GM23248 (cell line): Measurements from ENCODE around the gene POU4F3. TPM values are rescaled to one million over a fixed set of nuclear protein-coding genes. Genes with fewer than 3 reads are reported as not detected.

ENCODE experiments used
- DNase-seq: peaks from one replicate; pipeline ENCODE4 v3.0.0-alpha.2; 2015
- H2AFZ ChIP-seq: fragments of 200-600 bp; sonication (generic); 2 replicates; pipeline ENCODE4 v1.6.1; 2016; ENCODE audit warnings: antibody characterized with exemption
- H3F3A ChIP-seq: fragments of 200-600 bp; sonication (generic); 2 replicates; pipeline ENCODE4 v1.6.1; 2016; ENCODE audit warnings: mild to moderate bottlenecking, antibody characterized with exemption, mixed run types; ENCODE audit not compliant: insufficient read depth
- H3K27ac ChIP-seq: fragments of 200-600 bp; sonication (generic); 2 replicates; pipeline ENCODE4 v1.5.1; 2016; ENCODE audit warnings: mild to moderate bottlenecking
- H3K27me3 ChIP-seq: fragments of 200-600 bp; sonication (generic); replicated peaks from 2 replicates; pipeline ENCODE4 v1.6.1; 2016; ENCODE audit warnings: mild to moderate bottlenecking; ENCODE audit not compliant: insufficient read depth
- H3K36me3 ChIP-seq: fragments of 200-600 bp; sonication (generic); 2 replicates; pipeline ENCODE4 v1.6.1; 2016; ENCODE audit warnings: low read depth, mild to moderate bottlenecking
- H3K4me1 ChIP-seq: fragments of 200-600 bp; sonication (generic); 2 replicates; pipeline ENCODE4 v1.6.1; 2016; ENCODE audit warnings: mild to moderate bottlenecking; ENCODE audit not compliant: insufficient read depth
- H3K4me2 ChIP-seq: fragments of 200-600 bp; sonication (generic); one replicate; pipeline ENCODE4 v1.6.1; 2016; ENCODE audit warnings: mild to moderate bottlenecking; ENCODE audit not compliant: unreplicated experiment
- H3K4me3 ChIP-seq: fragments of 200-600 bp; sonication (generic); 2 replicates; pipeline ENCODE4 v1.5.1; 2016; ENCODE audit warnings: mild to moderate bottlenecking
- H3K79me2 ChIP-seq: fragments of 200-600 bp; sonication (generic); 2 replicates; pipeline ENCODE4 v1.6.1; 2016; ENCODE audit warnings: mild to moderate bottlenecking; ENCODE audit not compliant: insufficient read depth
- H3K9ac ChIP-seq: fragments of 200-600 bp; sonication (generic); 2 replicates; pipeline ENCODE4 v1.6.1; 2016; ENCODE audit warnings: mild to moderate bottlenecking
- H3K9me2 ChIP-seq: fragments of 200-600 bp; sonication (generic); 2 replicates; pipeline ENCODE4 v1.6.1; 2016; ENCODE audit warnings: mixed run types, mild to moderate bottlenecking, moderate library complexity; ENCODE audit not compliant: insufficient read depth
- H3K9me3 ChIP-seq: fragments of 200-600 bp; sonication (generic); one replicate; pipeline ENCODE4 v1.6.1; 2017; ENCODE audit warnings: low read depth
- H4K20me1 ChIP-seq: fragments of 200-600 bp; sonication (generic); 2 replicates; pipeline ENCODE4 v1.6.0; 2016; ENCODE audit not compliant: insufficient read depth
- EZH2 ChIP-seq: fragments of 200-600 bp; sonication (generic); IDR thresholded peaks from 2 replicates; pipeline ENCODE4 v1.6.1; 2018; ENCODE audit warnings: antibody characterized with exemption, mild to moderate bottlenecking; ENCODE audit not compliant: insufficient read depth, poor library complexity, severe bottlenecking
- EZH2phosphoT487 ChIP-seq: fragments of 200-600 bp; sonication (generic); IDR thresholded peaks from 2 replicates; pipeline ENCODE4 v1.6.1; 2018; ENCODE audit warnings: antibody characterized with exemption, moderate library complexity, mild to moderate bottlenecking, low read depth; ENCODE audit not compliant: insufficient read depth
- WGBS, 2 experiments: methylation state at CpG; one replicate each; pipeline ENCODE4 v1.1.6; 2015 to 2017; ENCODE audit warnings: low lambda C conversion rate in 2 of 2, low coverage in 1 of 2; ENCODE audit errors: missing lambda C conversion rate in 2 of 2; 5-methylcytosine and 5-hydroxymethylcytosine counted together
- in situ Hi-C: fragments of 300-500 bp; cut with MboI; formaldehyde crosslinking; loops from 2 replicates; pipeline ENCODE4 v1.15.0; 2020
- polyA plus RNA-seq: library from polyadenylated mRNA; unstranded; fragments of >200 nt; fragmentation: Nextera tagmentation; extraction: Ambion mirVana; gene quantifications from 2 replicates; pipeline ENCODE4 v1.2.1, GENCODE V29; 2016
- total RNA-seq: library from RNA; depleted of rRNA; stranded (reverse); fragments of >200 nt; shearing (Covaris generic); gene quantifications from 2 replicates; pipeline ENCODE4 v1.2.3, GENCODE V29; 2014

POU4F3 gene
- total and polyA plus RNA-seq, 2 experiments from 2014 or later: not detected

DNA sequence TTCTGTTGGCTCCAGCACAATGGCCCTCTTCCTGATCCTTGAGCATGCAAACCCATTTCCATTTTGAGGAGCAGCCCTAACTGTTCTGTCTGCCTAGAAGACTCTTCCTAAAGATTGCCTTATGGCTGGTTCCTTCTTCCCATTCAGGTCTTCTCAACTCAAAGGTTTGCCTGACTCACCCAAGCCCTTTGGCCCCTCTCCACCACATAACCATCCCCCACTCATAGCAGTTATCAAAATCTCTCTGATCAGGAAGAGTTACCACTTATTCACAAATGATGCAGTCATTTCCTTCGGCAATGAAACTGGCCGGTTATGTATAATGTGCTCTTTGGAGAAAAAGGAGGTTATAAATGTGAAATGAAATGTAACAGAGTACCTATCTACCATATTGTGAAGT lies 8.9 kb upstream of the POU4F3 start:
- H3K79me2 ChIP-seq: no peaks in the 10 kb centered on the region
- TF ChIP-seq EZH2phosphoT487 (no peak), EZH2 (no peak)
- H3K9ac ChIP-seq: no peak overlapping the region
- H2AFZ ChIP-seq: no peak overlapping the region
- no peaks in the 10 kb centered on the region for H3K9me3 ChIP-seq
- H3F3A ChIP-seq: no peaks in the 10 kb centered on the region
- DNase-seq: no peak
- no peaks in the 10 kb centered on the region for H3K4me1 ChIP-seq
- H3K9me2 ChIP-seq: no peaks in the 10 kb centered on the region
- H3K27ac ChIP-seq: no peak overlapping the region
- H4K20me1 ChIP-seq: no peaks in the 10 kb centered on the region
- H3K4me3 ChIP-seq: no peak overlapping the region
- no peak overlapping the region for H3K4me2 ChIP-seq
- WGBS, 2 experiments: 78 to 80% methylated on average over 2 of the region's 2 CpGs
- H3K27me3 ChIP-seq: peaks cover 33% of the 10 kb centered on the region
- in situ Hi-C loops: no loop called here
- no peaks in the 10 kb centered on the region for H3K36me3 ChIP-seq

GRCh38 chr5:146331423-146331822 lies 7.2 kb upstream of the POU4F3 start:
- Histone ChIP-seq H3K4me3 (no peak overlapping the region), H2AFZ (no peak overlapping the region), H3K79me2 (no peaks in the 10 kb centered on the region), H3K27me3 (peaks cover 46% of the 10 kb centered on the region), H4K20me1 (no peaks in the 10 kb centered on the region), H3K27ac (no peak overlapping the region), H3F3A (no peaks in the 10 kb centered on the region), H3K36me3 (no peaks in the 10 kb centered on the region), H3K4me1 (no peaks in the 10 kb centered on the region), H3K4me2 (no peak overlapping the region), H3K9me3 (no peaks in the 10 kb centered on the region), H3K9ac (no peak overlapping the region), H3K9me2 (no peaks in the 10 kb centered on the region)
- no peak for TF ChIP-seq EZH2phosphoT487
- TF ChIP-seq EZH2: no peak
- WGBS, 2 experiments: 0% methylated on average over 2 of the region's 2 CpGs
- no peak for DNase-seq
- in situ Hi-C loops: no loop called here

DNA sequence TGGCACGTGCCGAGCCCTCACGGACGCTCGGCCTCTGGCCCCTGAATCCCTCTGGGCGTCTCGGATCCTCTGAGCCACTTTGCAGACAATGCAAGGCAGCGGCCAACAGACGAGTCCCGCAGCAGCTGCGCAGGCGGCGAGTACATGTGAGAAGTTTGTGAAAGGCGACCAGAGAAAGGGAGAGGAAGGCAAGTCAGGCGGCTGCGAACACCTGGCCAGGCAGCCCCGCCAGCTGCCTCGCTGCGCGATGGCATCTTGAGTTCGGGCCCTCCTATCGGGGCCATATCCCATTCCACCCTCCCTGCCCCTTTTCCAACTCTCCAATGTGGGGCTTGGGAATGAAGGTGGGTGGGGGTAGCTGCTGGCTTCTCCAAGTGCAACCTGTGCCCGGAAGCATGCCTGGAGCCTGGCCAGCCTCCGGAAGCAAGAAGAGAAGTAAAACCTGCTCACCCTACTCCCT lies 4.5 kb upstream of the POU4F3 start:
- no peaks in the 10 kb centered on the region for H3K4me1 ChIP-seq
- H3K9me2 ChIP-seq: no peaks in the 10 kb centered on the region
- peaks cover 65% of the 10 kb centered on the region for H3K27me3 ChIP-seq
- 3 to 4% methylated on average over 23 to 24 of the region's 24 CpGs for WGBS, 2 experiments
- H2AFZ ChIP-seq: no peak overlapping the region
- DNase-seq: no peak
- TF ChIP-seq EZH2phosphoT487 (no peak), EZH2 (no peak)
- H4K20me1 ChIP-seq: no peaks in the 10 kb centered on the region
- H3K4me2 ChIP-seq: no peak overlapping the region
- H3K4me3 ChIP-seq: no peak overlapping the region
- H3F3A ChIP-seq: no peaks in the 10 kb centered on the region
- no peak overlapping the region for H3K27ac ChIP-seq
- in situ Hi-C loops: no loop called here
- H3K9me3 ChIP-seq: no peaks in the 10 kb centered on the region
- H3K9ac ChIP-seq: no peak overlapping the region
- no peaks in the 10 kb centered on the region for H3K36me3 ChIP-seq
- no peaks in the 10 kb centered on the region for H3K79me2 ChIP-seq

DNA sequence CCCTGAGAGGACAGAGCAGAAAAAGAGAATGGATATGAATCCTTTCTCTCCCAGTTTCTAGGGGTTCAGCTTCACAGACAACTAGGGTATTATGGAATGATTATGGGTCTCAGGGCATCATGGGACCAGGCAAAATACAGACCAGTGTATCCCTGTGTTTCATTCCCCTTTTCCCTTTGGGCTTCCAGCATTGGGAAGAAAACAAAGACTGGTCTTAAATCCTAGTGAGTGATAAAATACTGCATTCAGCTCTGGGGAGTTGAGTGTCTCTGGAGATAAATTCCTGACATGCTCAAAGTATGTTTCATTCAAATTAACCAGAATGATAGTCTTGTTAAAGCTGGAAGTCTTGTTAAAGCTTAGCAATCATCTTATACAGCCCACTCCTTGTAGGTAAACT lies 2.4 kb upstream of the POU4F3 start:
- H3K4me3 ChIP-seq: no peak overlapping the region
- H3K79me2 ChIP-seq: no peaks in the 10 kb centered on the region
- no peaks in the 10 kb centered on the region for H3K9me2 ChIP-seq
- in situ Hi-C loops: no loop called here
- H3F3A ChIP-seq: no peaks in the 10 kb centered on the region
- H3K36me3 ChIP-seq: no peaks in the 10 kb centered on the region
- H2AFZ ChIP-seq: no peak overlapping the region
- no peaks in the 10 kb centered on the region for H3K9me3 ChIP-seq
- H4K20me1 ChIP-seq: no peaks in the 10 kb centered on the region
- no peak overlapping the region for H3K9ac ChIP-seq
- H3K4me2 ChIP-seq: no peak overlapping the region
- peaks cover 86% of the 10 kb centered on the region for H3K27me3 ChIP-seq
- no peak for DNase-seq
- TF ChIP-seq EZH2phosphoT487: no peak
- no peak for TF ChIP-seq EZH2
- H3K4me1 ChIP-seq: no peaks in the 10 kb centered on the region
- no peak overlapping the region for H3K27ac ChIP-seq

DNA sequence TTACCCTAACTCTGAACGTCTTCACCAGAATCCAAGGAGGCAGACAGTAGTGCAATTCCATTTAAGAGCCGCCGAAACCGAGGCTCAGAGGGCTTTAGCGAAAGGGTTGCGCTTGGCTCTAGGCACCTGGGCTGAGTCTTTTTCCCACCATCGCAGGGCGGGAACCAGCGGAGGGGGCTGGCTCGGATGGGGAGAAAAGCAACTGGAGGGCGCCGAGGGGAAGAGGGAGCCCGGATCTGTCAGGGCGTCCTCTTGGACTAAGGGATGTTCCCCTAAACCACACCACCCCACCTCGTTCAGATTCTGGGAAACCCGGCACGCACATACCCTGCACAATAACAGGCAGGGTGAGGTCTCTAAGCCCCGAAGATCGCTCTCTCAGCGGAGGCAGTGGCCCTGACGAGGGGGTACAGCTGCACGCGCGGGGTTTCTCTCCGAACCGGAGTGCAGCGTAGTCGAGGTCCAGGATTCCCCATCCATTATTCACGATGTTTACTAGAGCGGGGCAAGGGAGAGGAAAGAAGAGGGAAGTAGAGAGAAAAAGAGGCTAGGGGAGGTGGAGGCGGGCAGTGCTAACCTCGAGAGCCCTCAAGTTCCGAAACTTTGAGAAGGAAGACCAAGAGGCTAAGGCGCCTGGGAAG lies 1.3 kb upstream of the POU4F3 start:
- H4K20me1 ChIP-seq: no peaks in the 10 kb centered on the region
- no peaks in the 10 kb centered on the region for H3K9me2 ChIP-seq
- no peaks in the 10 kb centered on the region for H3K4me1 ChIP-seq
- no peaks in the 10 kb centered on the region for H3K36me3 ChIP-seq
- H3K27ac ChIP-seq: no peak overlapping the region
- H3K4me2 ChIP-seq: no peak overlapping the region
- no peak overlapping the region for H3K4me3 ChIP-seq
- no peak overlapping the region for H2AFZ ChIP-seq
- no peaks in the 10 kb centered on the region for H3F3A ChIP-seq
- no peak overlapping the region for H3K9ac ChIP-seq
- DNase-seq: no peak
- in situ Hi-C loops: no loop called here
- H3K9me3 ChIP-seq: no peaks in the 10 kb centered on the region
- TF ChIP-seq EZH2phosphoT487: no peak
- TF ChIP-seq EZH2: no peak
- WGBS, 2 experiments: 2 to 3% methylated on average over 31 to 34 of the region's 34 CpGs
- peaks cover 93% of the 10 kb centered on the region for H3K27me3 ChIP-seq
- H3K79me2 ChIP-seq: no peaks in the 10 kb centered on the region
